HG03521 (cell line): ENCODE results near the gene MORN4.
A peak's percentile ranks its signal among the peaks of the same experiment; 100 is the strongest.
"Not testable (repeated sequence)": the region's sequence is repeated elsewhere in the genome, so short reads cannot be mapped to it uniquely, and the experiment has no call there.

ENCODE experiments used
- ATAC-seq: cut with Tn5 transposase; IDR thresholded peaks from one replicate; pipeline ENCODE4 v1.9.1; 2021; ENCODE audit warnings: mild to moderate bottlenecking, moderate library complexity; ENCODE audit not compliant: unreplicated experiment

Gene MORN4

DNA sequence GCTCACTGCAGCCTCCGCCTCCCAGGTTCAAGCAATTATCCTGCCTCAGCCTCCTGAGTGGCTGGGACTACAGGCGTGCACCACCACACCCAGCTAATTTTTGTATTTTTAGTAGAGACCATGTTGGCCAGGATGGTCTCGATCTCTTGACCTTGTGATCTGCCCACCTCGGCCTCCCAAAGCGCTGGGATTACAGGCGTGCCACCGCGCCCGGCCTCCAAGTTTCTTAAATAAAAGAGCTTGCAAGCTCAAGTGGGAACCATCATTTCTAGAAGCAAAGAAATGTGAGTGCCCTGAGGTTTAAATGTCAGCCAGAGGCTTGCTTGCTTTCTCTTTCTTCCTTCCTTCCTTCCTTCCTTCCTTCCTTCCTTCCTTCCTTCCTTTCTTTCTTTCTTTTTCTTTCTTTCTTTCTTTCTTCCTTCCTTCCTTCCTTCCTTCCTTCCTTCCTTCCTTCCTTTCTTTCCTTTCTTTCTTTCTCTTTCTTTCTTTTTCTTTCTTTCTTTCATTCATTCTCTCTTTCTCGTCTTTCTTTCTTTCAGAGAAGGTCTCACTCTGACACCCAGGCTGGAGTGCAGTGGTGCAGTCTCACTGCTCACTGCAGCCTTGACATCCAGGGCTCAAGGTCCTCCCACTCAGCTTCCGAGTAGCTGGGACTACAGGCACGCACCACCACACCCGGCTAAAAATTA, 9.3 kb upstream of the MORN4 start:
- not testable (repeated sequence) for ATAC-seq

DNA sequence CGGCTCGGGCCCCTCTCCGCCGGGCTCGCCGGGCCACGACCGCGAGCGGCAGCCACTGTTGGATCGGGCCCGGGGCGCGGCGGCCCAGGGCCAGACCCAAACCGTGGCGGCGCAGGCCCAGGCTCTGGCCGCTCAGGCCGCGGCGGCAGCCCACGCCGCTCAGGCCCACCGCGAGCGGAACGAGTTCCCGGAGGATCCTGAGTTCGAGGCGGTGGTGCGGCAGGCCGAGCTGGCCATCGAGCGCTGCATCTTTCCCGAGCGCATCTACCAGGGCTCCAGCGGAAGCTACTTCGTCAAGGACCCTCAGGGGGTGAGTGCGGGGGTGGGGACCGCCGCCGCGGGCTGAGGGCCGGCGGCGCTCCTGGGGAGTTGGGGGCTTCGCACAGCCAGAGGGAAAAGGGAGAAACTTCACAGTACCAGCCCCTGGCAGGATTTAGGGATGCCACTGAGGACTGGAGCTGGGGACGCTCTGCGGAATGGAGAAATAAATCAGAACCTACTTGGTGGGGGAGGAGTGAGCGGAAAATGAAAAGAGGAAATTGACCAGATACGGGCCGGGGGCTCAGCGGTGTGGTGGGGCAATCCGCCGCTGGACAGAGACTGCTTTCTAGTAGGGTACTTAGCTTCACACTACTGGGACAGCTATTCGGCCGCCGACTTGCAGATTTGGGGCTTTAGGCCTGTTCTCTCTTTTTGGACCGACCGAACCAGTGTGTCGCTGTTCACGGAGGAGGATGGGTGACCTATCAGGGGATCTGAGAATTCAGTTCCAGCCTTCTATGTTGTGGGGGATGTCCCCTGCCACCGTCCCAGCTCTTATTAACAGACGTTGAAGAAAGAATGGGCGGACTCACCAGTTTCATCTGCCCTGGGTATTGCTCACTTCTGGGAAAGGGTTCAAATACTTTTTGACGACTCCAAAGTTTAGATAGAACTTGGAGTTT, 7.8 kb upstream of the MORN4 start:
- peak; percentile 4 for ATAC-seq

DNA sequence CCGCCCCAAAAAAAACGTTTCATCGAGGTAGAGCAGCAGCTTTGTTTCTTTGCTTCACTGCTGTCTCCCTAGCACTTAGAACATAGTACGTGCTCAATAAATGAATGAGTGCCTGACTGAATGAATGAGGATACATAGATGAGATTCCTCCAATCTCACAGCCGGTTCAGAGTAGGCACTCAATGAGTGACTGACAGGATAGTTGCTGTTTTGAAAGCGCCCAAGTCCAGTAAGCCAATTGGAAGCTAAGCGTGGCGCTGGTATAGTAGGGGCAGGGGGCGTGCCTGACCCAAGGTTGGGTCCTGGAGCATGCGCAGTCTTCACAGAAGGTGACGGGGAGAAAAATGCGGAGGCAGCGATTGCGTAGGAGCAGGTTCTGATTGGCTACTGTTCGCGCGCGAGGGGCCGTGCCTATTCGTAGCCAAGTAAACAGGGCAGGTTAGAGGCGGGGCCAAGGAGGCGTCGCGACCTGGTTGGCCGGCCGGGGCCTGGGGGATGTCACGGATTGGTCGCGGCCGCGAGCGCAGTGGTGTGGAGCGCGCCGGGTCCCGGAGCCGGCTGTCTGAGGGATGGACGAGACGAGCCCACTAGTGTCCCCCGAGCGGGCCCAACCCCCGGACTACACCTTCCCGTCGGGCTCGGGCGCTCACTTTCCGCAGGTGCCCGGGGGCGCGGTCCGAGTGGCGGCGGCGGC, 7.0 kb upstream of the MORN4 start, which contains the start of gene PI4K2A:
PI4K2A (plus strand) TSS at position 498 of the 694 bp plus-strand sequence; CDS start at position 570, 72 bp downstream.
- peak; percentile 98 for ATAC-seq

DNA sequence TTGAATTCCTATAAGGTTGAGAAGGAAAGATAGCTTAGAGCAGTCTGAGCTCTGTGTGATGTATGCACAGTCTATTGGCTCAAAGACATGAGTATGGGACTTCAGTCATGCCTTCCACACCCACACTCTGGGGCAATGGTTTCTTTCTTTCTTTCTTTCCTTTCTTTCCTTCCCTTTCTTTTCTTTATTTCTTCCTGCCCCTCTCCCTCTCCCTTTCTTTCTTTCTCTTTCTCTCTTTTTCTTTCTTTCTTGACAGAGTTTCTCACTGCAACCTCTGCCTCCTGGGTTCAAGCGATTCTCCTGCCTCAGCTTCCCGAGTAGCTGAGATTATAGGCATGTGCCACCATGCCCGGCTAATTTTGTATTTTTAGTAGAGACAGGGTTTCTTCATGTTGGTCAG, 5.8 kb upstream of the MORN4 start:
- ATAC-seq: not testable (repeated sequence)

DNA sequence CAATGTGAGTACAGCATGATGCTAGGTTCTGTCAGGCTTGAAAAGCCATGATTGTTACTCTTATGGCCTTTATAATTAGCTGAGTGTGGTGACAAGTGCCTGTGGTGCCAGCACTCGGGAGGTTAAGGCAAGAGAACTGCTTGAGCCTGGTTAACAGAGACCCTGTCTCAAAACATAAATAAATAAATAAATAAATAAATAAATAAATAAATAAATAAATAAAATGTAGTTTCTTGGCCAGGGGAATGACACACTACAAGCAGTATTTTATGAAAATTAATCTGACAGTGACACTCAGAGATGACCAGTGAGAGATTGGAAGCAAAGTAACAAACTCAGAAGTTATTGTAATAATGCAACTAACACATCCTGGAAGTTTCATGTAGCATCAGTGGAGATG, 2.3 kb upstream of the MORN4 start:
- ATAC-seq: no peak

DNA sequence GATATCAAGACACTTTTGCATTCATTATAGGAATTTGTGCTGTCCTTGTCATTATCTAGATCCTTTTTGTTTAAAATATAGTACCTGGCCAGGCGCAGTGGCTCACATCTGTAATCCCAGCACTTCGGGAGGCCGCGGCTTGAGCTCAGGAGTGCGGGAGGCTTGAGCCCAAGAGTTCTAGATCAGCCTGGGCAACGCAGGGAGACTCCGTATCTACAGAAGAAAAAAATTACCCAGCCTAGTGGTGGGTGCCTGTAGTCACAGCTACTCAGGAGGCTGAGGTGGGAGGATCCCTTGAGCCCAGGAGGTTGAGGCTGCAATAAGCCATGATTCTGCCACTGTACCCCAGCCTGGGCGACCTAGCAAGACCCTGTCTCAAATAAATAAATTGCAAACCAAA, 621 bp upstream of the MORN4 start:
- ATAC-seq: no peak

DNA sequence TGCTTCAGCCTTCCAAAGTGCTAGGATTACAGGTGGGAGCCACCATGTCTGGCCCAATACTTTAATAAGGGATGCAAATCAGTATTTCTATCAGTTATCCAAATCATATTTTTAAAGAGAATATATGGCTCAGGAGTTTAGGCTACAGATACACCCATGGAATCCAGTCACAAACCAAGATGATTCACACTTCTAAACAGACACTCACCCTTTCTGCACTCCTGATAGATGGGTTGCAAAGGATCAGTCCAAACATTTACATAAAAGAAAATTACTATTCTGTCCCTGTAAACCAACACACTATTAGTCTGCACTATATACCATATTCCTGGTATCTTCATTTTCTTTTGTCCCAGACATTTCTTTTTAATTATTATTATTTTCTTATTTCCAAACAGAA, 2.2 kb downstream of the MORN4 start:
- no peak for ATAC-seq

DNA sequence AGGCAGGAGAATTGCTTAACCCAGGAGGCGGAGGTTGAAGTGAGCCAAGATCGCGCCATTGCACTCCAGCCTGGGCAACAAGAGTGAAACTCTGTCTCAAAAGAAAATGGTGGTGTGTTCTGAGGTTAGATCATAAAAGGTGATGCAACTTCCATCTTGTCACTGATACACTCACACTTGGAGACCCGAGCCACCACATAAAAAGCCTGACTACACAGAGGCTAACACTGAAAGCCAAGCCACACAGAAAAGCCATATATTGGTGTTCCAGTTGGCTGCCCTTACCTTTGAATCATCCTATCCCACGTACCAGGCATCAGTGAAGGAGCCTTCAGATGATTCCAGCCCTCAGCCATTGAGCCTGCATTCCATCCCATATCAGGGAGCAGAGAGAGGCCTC, 4.0 kb downstream of the MORN4 start:
- no peak for ATAC-seq

DNA sequence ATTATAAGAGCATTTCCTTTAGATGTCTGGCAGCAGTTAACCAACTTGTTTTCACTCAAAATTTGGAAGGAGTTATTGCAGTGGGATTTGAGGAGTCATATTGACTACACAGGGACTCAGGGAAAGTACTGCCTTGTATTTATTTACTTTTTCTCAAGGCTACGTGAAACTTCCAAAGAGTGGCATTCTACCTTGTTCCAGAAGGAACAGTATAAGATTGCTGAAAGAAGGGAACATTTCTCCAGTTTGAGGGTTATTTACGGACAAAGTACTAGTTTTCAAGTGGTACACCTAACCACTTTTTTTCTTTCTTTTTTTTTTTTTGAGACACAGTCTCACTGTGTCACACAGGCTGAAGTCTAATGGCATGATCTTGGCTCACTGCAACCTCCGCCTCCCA, 5.1 kb downstream of the MORN4 start:
- ATAC-seq: no peak

DNA sequence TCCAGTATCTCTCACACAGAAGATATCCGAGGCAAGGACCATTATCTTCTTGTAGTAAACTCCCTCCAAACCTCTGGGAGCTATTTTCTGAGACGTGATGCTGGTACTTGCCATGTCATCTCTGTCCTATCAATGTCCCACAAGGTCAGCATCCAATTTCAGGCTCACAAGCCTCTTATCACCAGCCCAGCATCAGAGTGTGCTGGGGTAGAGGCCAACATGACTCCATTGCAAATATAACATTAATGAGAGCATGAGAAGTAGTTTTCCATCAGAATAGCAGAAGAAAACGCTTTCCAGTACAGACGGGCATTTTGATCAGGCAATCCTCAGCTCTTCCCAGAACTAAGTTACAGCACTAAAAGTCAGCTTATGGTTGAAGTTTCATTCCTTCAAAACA, 5.6 kb downstream of the MORN4 start:
- no peak for ATAC-seq

DNA sequence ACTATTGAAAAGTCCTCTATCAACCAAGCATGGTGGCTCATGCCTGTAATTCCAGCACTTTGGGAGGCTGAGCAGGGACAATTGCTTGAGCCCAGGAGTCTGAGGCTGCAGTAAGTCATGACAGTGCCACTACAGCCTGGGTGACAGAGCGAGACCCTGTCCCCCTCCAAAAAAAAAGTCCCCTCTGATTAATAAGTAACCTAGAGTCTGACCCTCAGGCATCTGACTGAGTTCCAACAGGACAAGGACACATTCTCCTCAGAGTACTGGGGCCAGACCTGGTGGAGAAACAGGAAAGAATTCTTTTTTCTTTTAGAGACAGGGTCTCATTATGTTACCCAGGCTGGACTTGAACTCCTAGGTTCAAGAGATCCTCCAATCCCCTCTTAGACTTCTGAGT, 10.0 kb downstream of the MORN4 start:
- no peak for ATAC-seq

DNA sequence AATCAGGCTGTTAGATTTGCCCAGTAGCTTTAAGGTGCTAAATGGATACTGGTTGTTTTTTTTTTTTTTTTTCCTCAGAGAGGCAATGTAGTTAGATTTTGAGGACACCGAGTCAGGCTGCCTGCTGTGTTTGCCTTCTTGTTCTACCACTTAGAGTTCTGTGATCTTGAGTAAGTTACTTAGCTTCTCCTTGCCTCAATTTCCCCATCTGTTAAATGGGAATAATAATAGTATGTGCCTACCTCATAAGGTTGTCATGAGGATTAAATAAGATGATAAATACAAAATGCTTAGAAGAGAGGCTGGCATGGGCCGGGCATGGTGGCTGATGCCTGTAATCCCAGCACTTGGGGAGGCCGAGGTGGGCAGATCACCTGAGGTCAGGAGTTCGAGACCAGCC, 14.6 kb downstream of the MORN4 start:
- no peak for ATAC-seq

DNA sequence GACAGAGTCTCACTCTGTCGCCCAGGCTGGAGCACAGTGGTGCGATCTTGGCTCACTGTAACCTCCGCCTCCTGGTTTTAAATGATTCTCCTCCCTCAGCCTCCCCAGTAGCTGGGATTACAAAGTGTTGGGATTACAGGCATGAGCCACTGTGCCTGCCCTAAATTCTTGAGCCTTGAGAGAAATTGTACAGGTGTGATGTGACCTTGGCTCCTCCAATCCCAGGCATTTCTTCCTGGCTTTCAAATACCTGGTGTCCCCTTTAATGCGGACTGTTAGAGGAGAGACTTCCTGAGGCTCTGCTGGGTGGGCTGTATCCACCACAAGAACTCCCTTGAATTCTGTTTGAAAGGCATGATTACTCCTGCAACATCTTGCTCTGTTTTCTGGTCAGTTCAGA, 15.0 kb downstream of the MORN4 start:
- ATAC-seq: no peak

DNA sequence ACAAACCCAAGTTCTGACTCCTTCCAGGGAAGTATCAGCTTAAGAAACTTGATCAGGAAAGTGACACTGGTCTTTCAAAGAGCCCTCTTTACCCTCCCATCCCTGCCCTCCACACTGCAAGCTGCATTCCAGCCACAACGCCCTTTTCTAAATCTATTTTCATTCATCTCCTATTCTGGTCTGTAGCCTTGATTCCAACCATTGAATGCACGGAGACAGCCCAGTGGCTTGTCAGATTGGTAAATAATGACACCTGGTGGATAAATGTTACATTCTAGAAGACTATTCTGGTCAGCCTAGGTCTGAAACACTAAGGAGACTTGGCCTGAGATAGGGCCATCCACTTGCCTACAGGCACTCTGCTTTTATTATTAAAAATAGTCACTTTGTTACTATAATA, 20.9 kb downstream of the MORN4 start:
- ATAC-seq: no peak

DNA sequence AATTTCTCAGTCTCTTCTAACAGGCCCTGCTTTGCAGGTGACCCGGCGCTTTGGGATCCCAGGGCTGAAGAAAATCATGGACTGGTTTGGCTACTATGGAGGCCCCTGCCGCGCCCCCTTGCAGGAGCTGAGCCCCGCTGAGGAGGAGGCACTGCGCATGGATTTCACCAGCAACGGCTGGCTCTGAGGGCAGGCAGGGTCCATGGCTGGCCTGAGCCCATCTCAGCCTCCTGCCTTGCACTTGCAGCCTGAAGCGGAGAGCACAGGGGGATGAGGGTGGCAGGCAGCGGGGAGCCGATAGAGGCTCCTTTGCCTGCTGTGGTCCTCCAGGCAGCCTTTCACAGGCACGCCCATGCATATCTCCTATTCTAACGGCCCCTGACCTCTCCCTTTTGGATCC, 21.8 kb downstream of the MORN4 start:
- no peak for ATAC-seq

DNA sequence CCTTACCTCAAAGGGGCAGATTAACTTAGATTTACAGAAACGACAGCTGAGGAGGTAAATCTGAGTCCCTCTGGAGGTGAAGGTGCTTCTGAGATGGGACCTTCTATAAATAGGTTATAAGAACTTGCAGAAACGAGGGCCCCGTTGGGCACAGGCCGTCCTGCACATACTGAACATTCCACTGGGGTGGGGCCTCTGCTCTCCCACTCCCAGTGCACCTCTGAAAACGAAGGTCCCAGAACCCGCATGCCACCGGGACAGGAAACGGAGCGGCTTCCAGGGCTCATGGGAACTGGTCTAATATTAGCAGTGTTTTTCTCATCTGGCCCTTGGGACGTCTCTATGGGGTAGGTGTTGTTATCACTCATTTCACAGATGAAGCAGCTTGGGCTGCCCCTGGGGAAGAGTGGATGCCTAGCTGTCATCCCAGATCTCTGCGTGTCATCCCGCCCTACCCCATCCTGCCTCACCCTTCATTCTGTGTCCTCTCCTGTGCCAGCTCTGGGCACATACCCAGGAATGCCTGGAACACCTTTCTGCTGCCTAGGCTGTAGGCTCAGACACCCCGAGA, 24.2 kb downstream of the MORN4 start:
- ATAC-seq: no peak

DNA sequence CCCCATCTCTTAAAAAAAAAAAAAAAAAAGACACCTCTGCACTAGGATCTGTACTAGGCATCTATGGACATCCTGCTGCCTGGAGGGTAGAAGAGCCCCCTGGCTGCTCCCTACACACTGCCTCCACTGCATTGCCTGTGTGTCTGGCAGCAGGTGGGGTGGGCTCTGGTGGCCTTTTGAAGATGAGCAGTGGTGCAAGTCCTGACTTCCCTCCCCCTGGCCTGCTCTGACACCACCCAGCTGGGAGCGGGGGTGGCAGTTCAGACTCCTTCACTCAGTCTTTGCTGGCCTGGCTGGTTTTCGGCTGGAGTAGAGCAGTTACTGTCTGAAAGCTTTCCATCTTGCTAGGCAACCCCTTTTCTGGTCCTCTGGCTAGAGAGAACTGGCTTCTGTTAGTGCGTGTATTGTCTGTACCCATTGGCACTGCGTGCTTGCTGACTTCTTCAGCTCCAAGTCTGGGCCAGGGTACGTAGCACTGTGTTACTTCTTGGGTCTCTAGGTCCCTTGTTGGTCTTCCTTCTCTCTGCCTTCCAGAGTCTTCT, 26.1 kb downstream of the MORN4 start:
- no peak for ATAC-seq

DNA sequence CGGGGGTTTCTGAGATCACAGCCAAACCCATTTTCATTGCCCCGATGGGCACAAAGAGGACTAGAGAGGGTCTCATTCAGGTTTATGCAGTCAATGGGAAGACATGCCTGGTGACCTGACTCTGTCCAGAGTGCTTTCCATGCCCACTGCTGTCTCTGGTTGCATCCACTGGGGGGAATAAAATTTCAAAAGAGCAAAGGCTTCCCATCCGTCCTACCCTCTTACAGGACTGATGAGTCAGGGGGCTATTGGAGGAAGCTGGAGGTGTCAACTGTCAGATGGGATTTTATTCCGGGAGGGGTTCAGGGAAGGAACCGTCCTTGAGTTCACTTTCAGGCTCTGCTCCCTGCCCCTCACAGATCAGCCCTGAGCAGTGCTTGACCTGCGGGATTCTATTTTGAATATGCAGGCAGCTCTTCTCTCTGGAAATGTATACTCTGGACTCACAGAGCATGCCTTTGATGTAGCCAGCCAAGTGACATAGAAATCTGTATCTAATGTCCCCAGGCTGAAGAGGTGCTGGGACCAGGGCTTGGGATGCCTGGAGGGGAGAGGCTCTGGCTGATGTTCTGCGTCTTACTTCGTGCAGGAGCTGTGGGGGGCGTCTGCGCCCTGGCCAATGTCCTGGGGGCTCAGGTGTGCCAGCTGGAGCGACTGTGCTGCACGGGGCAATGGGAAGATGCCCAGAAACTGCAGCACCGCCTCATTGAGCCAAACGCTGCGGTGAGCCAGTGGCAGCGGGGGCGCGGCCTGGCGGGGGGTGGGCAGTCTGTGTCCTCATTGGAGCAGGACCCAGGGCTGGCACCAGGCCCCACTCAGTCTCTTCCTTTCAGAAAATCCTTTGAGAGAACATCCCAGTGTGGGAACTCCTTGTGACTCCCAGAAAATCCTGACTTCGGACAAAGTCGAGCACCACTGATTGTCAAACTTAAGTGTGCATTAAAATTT, 31.8 kb downstream of the MORN4 start:
- ATAC-seq: no peak

DNA sequence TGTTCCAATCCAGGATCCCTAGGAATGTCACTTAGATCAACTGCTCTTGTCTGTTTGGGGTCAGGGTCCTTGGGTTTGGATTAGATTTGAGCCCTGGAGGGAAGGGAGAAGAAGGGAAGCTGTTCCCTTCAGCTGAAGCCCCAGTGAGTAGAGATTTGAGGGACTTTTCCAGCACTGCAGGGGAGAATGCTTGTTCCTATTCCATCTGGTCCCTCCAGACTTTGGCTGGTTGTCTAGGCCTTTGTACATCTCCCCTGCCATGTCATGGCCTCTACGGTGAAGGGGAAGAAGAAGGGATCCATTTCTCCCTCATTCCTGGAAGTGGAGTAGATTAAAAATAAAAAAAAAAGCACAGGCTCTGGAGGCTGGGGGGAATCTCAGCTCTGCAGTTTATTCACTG, 32.7 kb downstream of the MORN4 start:
- ATAC-seq: no peak

DNA sequence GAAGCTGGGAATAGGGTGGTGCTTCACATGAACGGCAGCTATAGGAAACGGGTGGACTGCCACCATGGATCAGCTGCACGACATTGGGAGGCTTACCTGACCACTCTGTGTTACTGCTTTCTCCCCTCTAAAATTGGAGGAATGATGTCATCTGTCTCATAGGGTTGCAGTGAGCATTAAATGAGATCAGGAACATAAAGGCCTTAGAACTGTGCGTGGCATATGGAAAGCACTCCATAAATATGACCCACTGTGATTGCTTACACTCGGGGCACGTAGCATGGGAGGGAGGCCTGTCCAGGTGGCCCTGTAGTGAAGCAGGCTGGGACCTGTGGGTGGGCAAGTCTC, 34.1 kb downstream of the MORN4 start:
- no peak for ATAC-seq
